ENCODE results near the gene USP19.

- TF ChIP-seq CTCF (IDR thresholded peaks at IDR 0.05) (no peak), POLR2A (IDR thresholded peaks at IDR 0.05) (no peak), EP300 (IDR thresholded peaks at IDR 0.05) (no peak)
These were observed 3.6 kb upstream of the USP19 start for GRCh38 chr3:49124203-49124602.

Measured in gastroesophageal sphincter (tissue), 3 donors.